Glutamatergic neuron (in vitro differentiated cells): ENCODE data around the gene COL15A1. TPM values are rescaled to one million over a fixed set of nuclear protein-coding genes. Genes with fewer than 3 reads are reported as not detected.

Experiments used
- DNase-seq: peaks from one replicate; pipeline ENCODE4 v3.0.0; 2022
- H3K27ac Mint-ChIP-seq: one replicate; pipeline ENCODE4 v1.8.0; 2020; ENCODE audit warnings: mild to moderate bottlenecking, mixed read lengths, inconsistent platforms; ENCODE audit not compliant: unreplicated experiment
- H3K27me3 Mint-ChIP-seq: one replicate; pipeline ENCODE4 v1.8.0; 2020; ENCODE audit warnings: mild to moderate bottlenecking, moderate library complexity, mixed read lengths, inconsistent platforms; ENCODE audit not compliant: unreplicated experiment
- H3K36me3 Mint-ChIP-seq: one replicate; pipeline ENCODE4 v1.8.0; 2020; ENCODE audit warnings: mild to moderate bottlenecking, mixed read lengths, inconsistent platforms; ENCODE audit not compliant: unreplicated experiment
- H3K4me1 Mint-ChIP-seq: one replicate; pipeline ENCODE4 v1.8.0; 2020; ENCODE audit warnings: mild to moderate bottlenecking, low read depth, mixed read lengths, inconsistent platforms; ENCODE audit not compliant: unreplicated experiment
- H3K4me3 Mint-ChIP-seq: one replicate; pipeline ENCODE4 v1.8.0; 2020; ENCODE audit warnings: mild to moderate bottlenecking, mixed read lengths, inconsistent platforms; ENCODE audit not compliant: unreplicated experiment
- H3K9me3 Mint-ChIP-seq: one replicate; pipeline ENCODE4 v1.8.0; 2020; ENCODE audit warnings: mild to moderate bottlenecking, moderate library complexity, mixed read lengths, inconsistent platforms; ENCODE audit not compliant: unreplicated experiment
- total RNA-seq: library from RNA; stranded (reverse); fragmentation: NEBNext Ultra II Directional; extraction: Animal tissue kit (Norgen Biotek cat#: 25700); gene quantifications from one replicate; pipeline ENCODE4 v1.2.1, GENCODE V29; 2021; ENCODE audit not compliant: unreplicated experiment
- TF ChIP-seq, protein P1 (sequence below): fragments of 200-600 bp; sonication (generic); IDR thresholded peaks from one replicate; pipeline ENCODE4 v1.5.0; 2021; ENCODE audit not compliant: partially characterized antibody, unreplicated experiment

COL15A1 gene
- total RNA-seq, 1 donor from 2014 or later, result not detected

DNA sequence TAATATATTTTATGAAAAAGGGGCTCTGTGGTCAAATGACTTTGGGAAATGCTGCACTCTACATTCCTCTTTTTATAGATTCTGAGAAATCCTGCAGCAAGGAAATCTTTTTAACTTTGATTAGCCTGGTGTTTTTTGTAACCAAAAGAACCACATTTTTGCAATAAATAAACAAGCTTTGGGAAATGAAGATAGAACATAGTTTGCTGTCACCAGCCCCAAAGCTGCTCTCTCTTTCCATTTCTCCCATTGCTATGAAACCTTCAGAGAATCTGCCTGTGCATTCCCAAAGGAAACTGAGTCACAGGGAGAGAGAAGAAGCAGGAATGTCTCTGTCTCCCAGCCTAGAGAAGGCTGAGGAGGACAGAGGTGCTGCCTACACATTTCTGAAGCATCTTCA, 59.0 kb downstream of the COL15A1 start:
- Mint-ChIP-seq H3K36me3 (peaks cover 13% of the 10 kb centered on the region), H3K4me1 (peaks cover 8% of the 10 kb centered on the region), H3K4me3 (no peak overlapping the region), H3K27ac (no peak overlapping the region), H3K9me3 (peaks cover 14% of the 10 kb centered on the region), H3K27me3 (peaks cover 10% of the 10 kb centered on the region)
- TF ChIP-seq, protein P1, sequence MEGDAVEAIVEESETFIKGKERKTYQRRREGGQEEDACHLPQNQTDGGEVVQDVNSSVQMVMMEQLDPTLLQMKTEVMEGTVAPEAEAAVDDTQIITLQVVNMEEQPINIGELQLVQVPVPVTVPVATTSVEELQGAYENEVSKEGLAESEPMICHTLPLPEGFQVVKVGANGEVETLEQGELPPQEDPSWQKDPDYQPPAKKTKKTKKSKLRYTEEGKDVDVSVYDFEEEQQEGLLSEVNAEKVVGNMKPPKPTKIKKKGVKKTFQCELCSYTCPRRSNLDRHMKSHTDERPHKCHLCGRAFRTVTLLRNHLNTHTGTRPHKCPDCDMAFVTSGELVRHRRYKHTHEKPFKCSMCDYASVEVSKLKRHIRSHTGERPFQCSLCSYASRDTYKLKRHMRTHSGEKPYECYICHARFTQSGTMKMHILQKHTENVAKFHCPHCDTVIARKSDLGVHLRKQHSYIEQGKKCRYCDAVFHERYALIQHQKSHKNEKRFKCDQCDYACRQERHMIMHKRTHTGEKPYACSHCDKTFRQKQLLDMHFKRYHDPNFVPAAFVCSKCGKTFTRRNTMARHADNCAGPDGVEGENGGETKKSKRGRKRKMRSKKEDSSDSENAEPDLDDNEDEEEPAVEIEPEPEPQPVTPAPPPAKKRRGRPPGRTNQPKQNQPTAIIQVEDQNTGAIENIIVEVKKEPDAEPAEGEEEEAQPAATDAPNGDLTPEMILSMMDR, result no peak
- DNase-seq, result no peak

DNA sequence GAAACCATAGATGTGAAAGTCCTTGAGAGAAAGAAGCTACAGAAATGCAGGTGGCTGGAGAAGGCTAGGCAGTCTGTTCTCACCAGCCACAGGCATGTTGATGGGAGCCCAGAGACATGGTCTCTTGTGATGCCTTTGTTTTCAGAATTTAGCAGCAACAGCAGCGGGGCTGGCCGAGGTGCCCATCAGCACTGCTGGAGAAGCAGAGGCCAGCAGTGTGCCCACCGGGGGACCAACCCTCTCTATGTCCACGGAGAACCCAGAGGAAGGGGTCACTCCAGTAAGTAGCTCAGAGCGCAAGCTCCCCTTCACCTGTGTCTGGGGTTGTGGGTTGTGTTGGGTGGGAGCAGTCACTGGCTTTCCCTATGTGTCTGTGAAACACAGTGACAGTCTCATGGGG, 59.6 kb downstream of the COL15A1 start:
- no peak for DNase-seq
- H3K9me3 Mint-ChIP-seq, result peaks cover 14% of the 10 kb centered on the region

DNA sequence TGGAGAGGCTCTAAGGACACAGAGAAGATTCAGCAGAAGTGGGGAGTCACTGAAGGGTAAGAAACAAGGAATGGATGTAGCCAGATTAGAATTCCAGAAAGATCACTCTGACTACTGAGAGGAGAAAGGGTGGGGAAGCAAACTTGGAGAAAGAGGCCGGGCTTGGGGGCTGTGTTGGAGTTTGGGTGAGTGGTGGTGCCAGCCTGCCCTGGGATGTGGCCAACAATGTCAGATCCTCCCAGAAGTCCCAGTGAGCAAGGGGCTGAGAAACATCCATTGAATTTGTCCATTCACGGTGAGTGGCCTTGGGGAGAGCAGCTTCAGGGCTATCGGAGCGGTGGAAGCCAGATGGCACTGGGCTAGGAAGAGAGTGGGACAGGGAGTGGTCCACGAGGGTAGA, 60.4 kb downstream of the COL15A1 start:
- DNase-seq, result no peak
- no peaks in the 10 kb centered on the region for H3K4me1 Mint-ChIP-seq
- H3K27me3 Mint-ChIP-seq, result peaks cover 7% of the 10 kb centered on the region
- peaks cover 14% of the 10 kb centered on the region for H3K9me3 Mint-ChIP-seq
- H3K4me3 Mint-ChIP-seq, result no peak overlapping the region
- TF ChIP-seq, protein P1, result no peak
- peaks cover 13% of the 10 kb centered on the region for H3K36me3 Mint-ChIP-seq
- no peak overlapping the region for H3K27ac Mint-ChIP-seq

More for the DNA sequence above, 59.6 kb downstream of the COL15A1 start:
- H3K27me3 Mint-ChIP-seq, result peaks cover 10% of the 10 kb centered on the region
- no peak overlapping the region for H3K27ac Mint-ChIP-seq
- peaks cover 13% of the 10 kb centered on the region for H3K36me3 Mint-ChIP-seq
- TF ChIP-seq, protein P1, result no peak
- no peak overlapping the region for H3K4me3 Mint-ChIP-seq
- H3K4me1 Mint-ChIP-seq, result peaks cover 5% of the 10 kb centered on the region

DNA sequence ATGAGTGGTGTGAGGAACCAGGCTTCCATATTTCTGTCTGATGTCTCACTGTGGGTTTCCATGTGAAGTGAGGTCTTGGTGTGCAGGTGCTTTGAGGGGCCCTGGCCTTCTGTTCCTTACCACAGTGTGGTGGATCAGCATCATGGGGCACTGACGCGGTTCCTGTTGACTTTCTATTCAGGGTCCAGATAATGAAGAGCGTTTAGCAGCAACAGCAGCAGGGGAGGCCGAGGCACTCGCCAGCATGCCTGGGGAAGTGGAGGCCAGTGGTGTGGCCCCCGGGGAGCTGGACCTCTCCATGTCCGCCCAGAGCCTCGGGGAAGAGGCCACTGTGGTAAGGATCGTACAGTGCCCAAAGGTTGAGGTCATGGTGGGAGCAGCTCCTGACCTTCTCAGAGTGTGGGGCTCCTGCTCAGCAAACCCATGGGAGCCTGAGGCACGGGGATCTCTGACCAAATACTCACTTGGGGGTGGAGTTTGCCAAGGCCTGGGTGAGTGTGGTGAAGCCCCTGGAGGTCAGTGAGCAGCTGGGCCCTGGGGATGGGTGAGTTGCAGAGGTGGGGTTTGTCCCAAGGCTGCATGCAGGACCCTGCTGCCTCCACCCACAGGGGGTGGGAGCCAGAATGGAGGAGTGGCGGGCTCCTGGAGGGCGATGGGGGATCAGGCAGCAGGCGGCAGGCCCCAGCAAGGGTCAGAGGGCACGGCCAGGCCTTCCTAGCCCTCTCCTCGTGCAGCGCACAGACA, 61.2 kb downstream of the COL15A1 start:
- peaks cover 13% of the 10 kb centered on the region for H3K36me3 Mint-ChIP-seq
- no peak for DNase-seq

DNA sequence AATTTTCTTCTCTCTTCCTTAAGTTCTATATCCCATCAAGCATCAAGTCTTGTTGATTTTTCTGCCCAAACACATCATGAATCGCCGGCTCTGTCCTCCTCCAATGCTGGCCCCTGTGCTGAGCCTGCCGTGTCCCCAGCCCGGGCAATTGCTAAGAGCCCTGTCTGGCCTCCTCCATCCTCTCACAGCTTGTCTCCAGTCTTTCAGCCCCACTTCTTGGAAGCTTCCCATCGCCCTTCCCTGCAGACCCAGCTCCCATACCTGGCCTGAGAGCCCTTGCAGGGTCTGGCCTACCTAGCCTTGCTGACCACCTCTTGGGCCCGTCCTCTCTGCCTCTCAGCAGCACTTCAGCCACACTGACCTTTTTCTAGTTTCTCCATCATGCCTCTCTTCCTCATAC, 61.9 kb downstream of the COL15A1 start:
- Mint-ChIP-seq H3K4me1 (no peaks in the 10 kb centered on the region), H3K4me3 (no peak overlapping the region), H3K27me3 (peaks cover 7% of the 10 kb centered on the region), H3K9me3 (peaks cover 12% of the 10 kb centered on the region), H3K27ac (no peak overlapping the region), H3K36me3 (peaks cover 17% of the 10 kb centered on the region)
- TF ChIP-seq, protein P1, result no peak
- no peak for DNase-seq

More for the DNA sequence above, 61.2 kb downstream of the COL15A1 start:
- TF ChIP-seq, protein P1, result no peak
- no peak overlapping the region for H3K27ac Mint-ChIP-seq
- H3K4me1 Mint-ChIP-seq, result no peaks in the 10 kb centered on the region
- H3K9me3 Mint-ChIP-seq, result peaks cover 14% of the 10 kb centered on the region
- peaks cover 7% of the 10 kb centered on the region for H3K27me3 Mint-ChIP-seq
- H3K4me3 Mint-ChIP-seq, result no peak overlapping the region
